Endothelial cell of umbilical vein (primary cell): Measurements from ENCODE around the gene DRICH1. TPM values are rescaled to one million over a fixed set of nuclear protein-coding genes. Genes with fewer than 3 reads are reported as not detected.

Experiments
- BruUV-seq: library from RNA; stranded (reverse); fragments of 400-500 nt; replicated peaks from 2 replicates; lab custom pipeline; 2021; lab: Mats Ljungman, UMichigan
- CTCF ChIA-PET: fragments of 300-600, 350-600 bp; sonication (Branson Sonifier 250); formaldehyde crosslinking; loops from one replicate; lab custom pipeline; 2021; ENCODE audit warnings: antibody characterized with exemption, inconsistent platforms; lab: Charles Lee
- POLR2A ChIA-PET: fragments of 300-600, 350-600 bp; sonication (Branson Sonifier 250); formaldehyde crosslinking; loops from one replicate; lab custom pipeline; 2021; ENCODE audit warnings: antibody characterized with exemption, inconsistent platforms; lab: Charles Lee
- DNase-seq: peaks from one replicate; pipeline ENCODE4 v3.0.0-alpha.2; 2011; ENCODE audit warnings: low read depth, low spot score
- FAIRE-seq: peaks from 2 replicates; lab custom pipeline; 2011; peaks lifted over from hg19 to GRCh38; lab: Jason Lieb, UNC
- H2AFZ ChIP-seq: 2 replicates; pipeline ENCODE4 v1.6.0; 2012; ENCODE audit warnings: low read depth, low read length, control low read depth, inconsistent platforms
- H3K27ac ChIP-seq: 2 replicates; pipeline ENCODE4 v1.5.1; 2011; ENCODE audit warnings: low read depth, mild to moderate bottlenecking, control low read depth, low read length, moderate library complexity; ENCODE audit not compliant: insufficient read depth
- H3K27me3 ChIP-seq, 2 experiments: 2 replicates each; pipeline versions ENCODE4 v1.6.0 to v1.6.1; 2011; ENCODE audit warnings: low read length in 2 of 2, mixed read lengths in 1 of 2; ENCODE audit not compliant: control insufficient read depth in 2 of 2, insufficient read depth in 2 of 2
- H3K36me3 ChIP-seq, 2 experiments: 2 replicates in 1 of 2; 3 replicates in 1 of 2; pipeline ENCODE4 v1.5.1; 2011; ENCODE audit warnings: low read length in 2 of 2, mild to moderate bottlenecking in 1 of 2, moderate library complexity in 1 of 2; ENCODE audit not compliant: control insufficient read depth in 2 of 2, insufficient read depth in 2 of 2; ENCODE audit errors: extremely low read depth in 1 of 2
- H3K4me1 ChIP-seq: 3 replicates; pipeline ENCODE4 v1.5.1; 2011; ENCODE audit warnings: mild to moderate bottlenecking, low read length; ENCODE audit not compliant: control insufficient read depth, insufficient read depth; ENCODE audit errors: extremely low read depth
- H3K4me2 ChIP-seq: 2 replicates; pipeline ENCODE4 v1.6.1; 2011; ENCODE audit warnings: low read length, control low read depth, mixed read lengths; ENCODE audit not compliant: insufficient read depth
- H3K4me3 ChIP-seq, 3 experiments: fragments of 200-600 bp in 1 of 3; sonication (generic), shearing (Covaris generic) in 1 of 3; replicated peaks in 1 of 3; 2 replicates each; pipeline ENCODE4 v1.5.1; 2011 to 2016; ENCODE audit warnings: control low read depth in 3 of 3, low read length in 3 of 3, mild to moderate bottlenecking in 2 of 3, inconsistent platforms in 1 of 3, low read depth in 1 of 3, moderate library complexity in 1 of 3; ENCODE audit not compliant: insufficient read depth in 1 of 3
- H3K79me2 ChIP-seq: 2 replicates; pipeline ENCODE4 v1.6.0; 2012; ENCODE audit warnings: low read length, inconsistent platforms; ENCODE audit not compliant: control insufficient read depth, insufficient read depth
- H3K9ac ChIP-seq: replicated peaks from 2 replicates; pipeline ENCODE3; 2011; ENCODE audit warnings: low read length, control low read depth; ENCODE audit not compliant: insufficient read depth; ENCODE audit errors: extremely low read depth
- H3K9me1 ChIP-seq: replicated peaks from 3 replicates; pipeline ENCODE4 v1.6.0; 2011; ENCODE audit warnings: mild to moderate bottlenecking, low read length; ENCODE audit not compliant: control insufficient read depth, insufficient read depth; ENCODE audit errors: extremely low read depth
- H3K9me3 ChIP-seq: replicated peaks from 2 replicates; pipeline ENCODE4 v1.5.1; 2012; ENCODE audit warnings: low read length, inconsistent platforms; ENCODE audit not compliant: control insufficient read depth, insufficient read depth
- H4K20me1 ChIP-seq: replicated peaks from 2 replicates; pipeline ENCODE3; 2011; ENCODE audit warnings: mild to moderate bottlenecking, low read length; ENCODE audit not compliant: control insufficient read depth, insufficient read depth; ENCODE audit errors: extremely low read depth
- FOS ChIP-seq: IDR thresholded peaks from 2 replicates; pipeline ENCODE4 v1.6.1; 2011; ENCODE audit warnings: mild to moderate bottlenecking, low read length, moderate library complexity, borderline replicate concordance; ENCODE audit not compliant: insufficient read depth
- MYC ChIP-seq: IDR thresholded peaks from one replicate; pipeline ENCODE4 v1.6.1; 2011; ENCODE audit warnings: mild to moderate bottlenecking, low read depth, low read length
- POLR2AphosphoS5 ChIP-seq: IDR thresholded peaks from 2 replicates; pipeline ENCODE4 v1.6.1; 2012; ENCODE audit warnings: low read depth, mild to moderate bottlenecking, control low read depth, low read length, moderate library complexity; ENCODE audit not compliant: insufficient read depth
- dilution Hi-C: fragments of 300-500 bp; cut with MboI; formaldehyde crosslinking; loops from one replicate; pipeline ENCODE4 v1.15.0; 2019; ENCODE audit warnings: low sequenced_read_pairs; ENCODE audit not compliant: extremely low pct_ligation_motif_present
- intact Hi-C: fragments of 100-400 bp; cut with micrococcal nuclease; formaldehyde crosslinking; loops from one replicate; pipeline ENCODE4 v1.10.0; 2022
- polyA plus RNA-seq, 4 experiments: library from polyadenylated mRNA; depleted of rRNA in 3 of 4; stranded (reverse) in 3 of 4; unstranded in 1 of 4; fragments of >200 nt; gene quantifications; 2 replicates each; pipeline versions ENCODE4 v1.2.1 to v1.2.3, GENCODE V29; 2011 to 2012; ENCODE audit warnings: missing spikeins in 1 of 4
- total RNA-seq: library from RNA; stranded (reverse); gene quantifications from 2 replicates; pipeline ENCODE4 v1.2.3, GENCODE V29; 2021

Gene DRICH1
- total and polyA plus RNA-seq, 2 donors (not counting 3 experiments of a cell fraction or from before 2014, with no cell fraction given), result 0.25 TPM; not detected in 1

GRCh38 chr22:23570681-23571080 is 61.4 kb downstream of the DRICH1 start:
- H3K4me1 ChIP-seq, result peaks cover 2% of the 10 kb centered on the region
- no peak overlapping the region for H3K4me2 ChIP-seq
- no peaks in the 10 kb centered on the region for H4K20me1 ChIP-seq
- H3K9me1 ChIP-seq, result no peaks in the 10 kb centered on the region
- POLR2A ChIA-PET, result no interaction called here
- H3K9ac ChIP-seq, result no peak overlapping the region
- no peaks in the 10 kb centered on the region for H3K79me2 ChIP-seq
- intact Hi-C loops, result no loop called here
- FAIRE-seq (no peak), DNase-seq (no peak)
- H3K27ac ChIP-seq, result no peak overlapping the region
- BruUV-seq, result no TSS peak
- dilution Hi-C loops, result no loop called here
- peaks cover 11% of the 10 kb centered on the region in 2 experiments for H3K27me3 ChIP-seq
- no peaks in the 10 kb centered on the region for H3K9me3 ChIP-seq
- CTCF ChIA-PET, result interaction anchor here (1.0 kb wide), 1 partner anchor 21 kb away, joined by 3 read pairs; no protein-coding TSS in a partner anchor
- H2AFZ ChIP-seq, result no peak overlapping the region
- H3K36me3 ChIP-seq, result no peaks in the 10 kb centered on the region
- H3K4me3 ChIP-seq, result no peak overlapping the region
- TF ChIP-seq POLR2AphosphoS5, result no peak
- TF ChIP-seq MYC, result no peak
- no peak for TF ChIP-seq FOS

- H3K9me3 ChIP-seq, result no peaks in the 10 kb centered on the region
- DNase-seq, result no peak
- H3K27ac ChIP-seq, result no peak overlapping the region
- H4K20me1 ChIP-seq, result no peaks in the 10 kb centered on the region
- no TSS peak for BruUV-seq
- intact Hi-C loops (no loop called here), dilution Hi-C loops (no loop called here)
- H3K9me1 ChIP-seq, result no peaks in the 10 kb centered on the region
- H3K27me3 ChIP-seq, result peaks cover 15 to 17% of the 10 kb centered on the region in 2 experiments
- TF ChIP-seq FOS, result no peak
- H3K4me1 ChIP-seq, result peaks cover 2% of the 10 kb centered on the region
- ChIA-PET POLR2A (no interaction called here), CTCF (interaction anchor here (1.4 kb wide), 1 partner anchor 21 kb away, joined by 4 read pairs; no protein-coding TSS in a partner anchor)
- H3K79me2 ChIP-seq, result no peaks in the 10 kb centered on the region
- H3K36me3 ChIP-seq, result no peaks in the 10 kb centered on the region
- H3K4me3 ChIP-seq, result no peak overlapping the region
- FAIRE-seq, result no peak
- no peak overlapping the region for H2AFZ ChIP-seq
- H3K9ac ChIP-seq, result no peak overlapping the region
- H3K4me2 ChIP-seq, result no peak overlapping the region
Measured at GRCh38 chr22:23569716-23570115, 62.4 kb downstream of the DRICH1 start.
